WTC11 (cell line): ENCODE results near the gene DCUN1D2. TPM values are rescaled to one million over a fixed set of nuclear protein-coding genes. Genes with fewer than 3 reads are reported as not detected.

ENCODE experiments used
- ARID4B ChIP-seq: sonication (generic); formaldehyde crosslinking; IDR thresholded peaks from 2 replicates; pipeline ENCODE4 v1.8.0; 2023; ENCODE audit warnings: missing genetic modification reagents, mild to moderate bottlenecking, borderline replicate concordance
- CBFB ChIP-seq: sonication (generic); formaldehyde crosslinking; IDR thresholded peaks from 2 replicates; pipeline ENCODE4 v1.8.1; 2022; ENCODE audit warnings: mild to moderate bottlenecking, low read depth, missing genetic modification reagents
- E2F5 ChIP-seq: sonication (generic); formaldehyde crosslinking; IDR thresholded peaks from 2 replicates; pipeline ENCODE4 v1.8.1; 2022; ENCODE audit warnings: mild to moderate bottlenecking, moderate library complexity, missing genetic modification reagents
- GRHL2 ChIP-seq: fragments of 250-450 bp; sonication (Bioruptor Pico); IDR thresholded peaks from 2 replicates; pipeline ENCODE4 v1.8.0; 2022; ENCODE audit warnings: mild to moderate bottlenecking, moderate library complexity; ENCODE audit not compliant: insufficient replicate concordance, severe bottlenecking
- NR2C2 ChIP-seq: sonication (generic); formaldehyde crosslinking; IDR thresholded peaks from 2 replicates; pipeline ENCODE4 v1.8.0; 2022; ENCODE audit warnings: mild to moderate bottlenecking, missing genetic modification reagents
- TP53 ChIP-seq: sonication (generic); formaldehyde crosslinking; IDR thresholded peaks from 2 replicates; pipeline ENCODE4 v1.8.1; 2023; ENCODE audit warnings: mild to moderate bottlenecking, missing genetic modification reagents
- ZBTB21 ChIP-seq: sonication (generic); formaldehyde crosslinking; IDR thresholded peaks from 2 replicates; pipeline ENCODE4 v1.8.1; 2023; ENCODE audit warnings: mild to moderate bottlenecking, missing genetic modification reagents, borderline replicate concordance
- ZNF263 ChIP-seq: sonication (generic); formaldehyde crosslinking; IDR thresholded peaks from 2 replicates; pipeline ENCODE4 v1.8.1; 2022; ENCODE audit warnings: low read depth, mild to moderate bottlenecking, moderate library complexity, missing genetic modification reagents
- ZNF317 ChIP-seq: sonication (generic); formaldehyde crosslinking; IDR thresholded peaks from 2 replicates; pipeline ENCODE4 v1.8.1; 2023; ENCODE audit warnings: low read depth, mild to moderate bottlenecking, moderate library complexity, missing genetic modification reagents, borderline replicate concordance
- ZNF423 ChIP-seq: fragments of 250-450 bp; sonication (Bioruptor Pico); IDR thresholded peaks from 2 replicates; pipeline ENCODE4 v2.1.2; 2022; ENCODE audit warnings: mild to moderate bottlenecking, moderate library complexity
- ZNF532 ChIP-seq: fragments of 250-450 bp; sonication (Bioruptor Pico); IDR thresholded peaks from 2 replicates; pipeline ENCODE4 v1.9.0; 2021; ENCODE audit warnings: mild to moderate bottlenecking, borderline replicate concordance
- total RNA-seq: library from RNA; stranded (reverse); gene quantifications from 3 replicates; pipeline ENCODE4 v1.2.3, GENCODE V29; 2021
- TF ChIP-seq, protein P1 (sequence below): sonication (generic); formaldehyde crosslinking; IDR thresholded peaks from 2 replicates; pipeline ENCODE4 v1.8.0; 2022; ENCODE audit warnings: mild to moderate bottlenecking, missing genetic modification reagents
- TF ChIP-seq, protein P2 (sequence below): fragments of 250-450 bp; sonication (Bioruptor Pico); IDR thresholded peaks from 2 replicates; pipeline ENCODE4 v1.9.0; 2021; ENCODE audit warnings: mild to moderate bottlenecking
- TF ChIP-seq, protein P3 (sequence below): sonication (generic); formaldehyde crosslinking; IDR thresholded peaks from 2 replicates; pipeline ENCODE4 v1.8.1; 2022; ENCODE audit warnings: low read depth, missing genetic modification reagents, borderline replicate concordance

The DCUN1D2 gene
- total RNA-seq, 1 experiment from 2014 or later, result 42.5 TPM

DNA sequence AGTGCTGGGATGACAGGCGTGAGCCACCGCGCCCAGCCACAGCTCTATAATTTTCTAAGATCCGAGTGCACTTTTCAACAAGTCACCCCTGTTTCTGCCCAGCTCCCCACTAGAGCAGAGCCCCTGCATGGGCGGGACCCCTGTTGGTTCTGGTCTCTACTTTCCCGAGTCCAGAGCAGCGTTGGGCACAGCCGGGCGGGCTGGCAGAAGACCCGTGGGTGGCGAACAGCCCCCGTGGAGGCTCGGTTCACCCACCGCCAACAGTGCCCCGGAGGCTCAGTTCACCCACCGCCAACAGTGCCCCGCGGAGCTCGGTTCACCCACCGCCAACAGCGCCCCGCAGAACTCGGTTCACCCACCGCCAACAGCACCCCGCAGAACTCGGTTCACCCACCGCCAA, 78.1 kb downstream of the DCUN1D2 start (continued):
- TF ChIP-seq ARID4B (CRISPR knock-in tag), result no peak
- no peak for TF ChIP-seq CBFB (CRISPR knock-in tag)
- no peak for TF ChIP-seq ZNF263 (CRISPR knock-in tag)
- no peak for TF ChIP-seq ZNF317
- no peak for TF ChIP-seq E2F5 (CRISPR knock-in tag)
- no peak for TF ChIP-seq ZBTB21 (CRISPR knock-in tag)
- no peak for TF ChIP-seq ZNF423 (CRISPR knock-in tag)
- TF ChIP-seq NR2C2 (CRISPR knock-in tag), result no peak
- TF ChIP-seq, protein P1, sequence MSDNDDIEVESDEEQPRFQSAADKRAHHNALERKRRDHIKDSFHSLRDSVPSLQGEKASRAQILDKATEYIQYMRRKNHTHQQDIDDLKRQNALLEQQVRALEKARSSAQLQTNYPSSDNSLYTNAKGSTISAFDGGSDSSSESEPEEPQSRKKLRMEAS (CRISPR knock-in tag), result no peak
- no peak for TF ChIP-seq ZNF532 (CRISPR knock-in tag)
- no peak for TF ChIP-seq GRHL2
- TF ChIP-seq, protein P2, sequence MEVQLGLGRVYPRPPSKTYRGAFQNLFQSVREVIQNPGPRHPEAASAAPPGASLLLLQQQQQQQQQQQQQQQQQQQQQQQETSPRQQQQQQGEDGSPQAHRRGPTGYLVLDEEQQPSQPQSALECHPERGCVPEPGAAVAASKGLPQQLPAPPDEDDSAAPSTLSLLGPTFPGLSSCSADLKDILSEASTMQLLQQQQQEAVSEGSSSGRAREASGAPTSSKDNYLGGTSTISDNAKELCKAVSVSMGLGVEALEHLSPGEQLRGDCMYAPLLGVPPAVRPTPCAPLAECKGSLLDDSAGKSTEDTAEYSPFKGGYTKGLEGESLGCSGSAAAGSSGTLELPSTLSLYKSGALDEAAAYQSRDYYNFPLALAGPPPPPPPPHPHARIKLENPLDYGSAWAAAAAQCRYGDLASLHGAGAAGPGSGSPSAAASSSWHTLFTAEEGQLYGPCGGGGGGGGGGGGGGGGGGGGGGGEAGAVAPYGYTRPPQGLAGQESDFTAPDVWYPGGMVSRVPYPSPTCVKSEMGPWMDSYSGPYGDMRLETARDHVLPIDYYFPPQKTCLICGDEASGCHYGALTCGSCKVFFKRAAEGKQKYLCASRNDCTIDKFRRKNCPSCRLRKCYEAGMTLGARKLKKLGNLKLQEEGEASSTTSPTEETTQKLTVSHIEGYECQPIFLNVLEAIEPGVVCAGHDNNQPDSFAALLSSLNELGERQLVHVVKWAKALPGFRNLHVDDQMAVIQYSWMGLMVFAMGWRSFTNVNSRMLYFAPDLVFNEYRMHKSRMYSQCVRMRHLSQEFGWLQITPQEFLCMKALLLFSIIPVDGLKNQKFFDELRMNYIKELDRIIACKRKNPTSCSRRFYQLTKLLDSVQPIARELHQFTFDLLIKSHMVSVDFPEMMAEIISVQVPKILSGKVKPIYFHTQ (CRISPR knock-in tag), result no peak
- no peak for TF ChIP-seq TP53
- TF ChIP-seq, protein P3, sequence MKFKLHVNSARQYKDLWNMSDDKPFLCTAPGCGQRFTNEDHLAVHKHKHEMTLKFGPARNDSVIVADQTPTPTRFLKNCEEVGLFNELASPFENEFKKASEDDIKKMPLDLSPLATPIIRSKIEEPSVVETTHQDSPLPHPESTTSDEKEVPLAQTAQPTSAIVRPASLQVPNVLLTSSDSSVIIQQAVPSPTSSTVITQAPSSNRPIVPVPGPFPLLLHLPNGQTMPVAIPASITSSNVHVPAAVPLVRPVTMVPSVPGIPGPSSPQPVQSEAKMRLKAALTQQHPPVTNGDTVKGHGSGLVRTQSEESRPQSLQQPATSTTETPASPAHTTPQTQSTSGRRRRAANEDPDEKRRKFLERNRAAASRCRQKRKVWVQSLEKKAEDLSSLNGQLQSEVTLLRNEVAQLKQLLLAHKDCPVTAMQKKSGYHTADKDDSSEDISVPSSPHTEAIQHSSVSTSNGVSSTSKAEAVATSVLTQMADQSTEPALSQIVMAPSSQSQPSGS (CRISPR knock-in tag), result no peak
